ENCODE data around the gene POLR3B.
"Not testable (repeated sequence)": the region's sequence is repeated elsewhere in the genome, so short reads cannot be mapped to it uniquely, and the experiment has no call there.

POLR3B gene

GRCh38 chr12:106369624-106370346 is 12.2 kb downstream of the POLR3B start:
- H3K27ac ChIP-seq (ENCODE audit: low read depth, low read length) = no peak overlapping the region
- no peak overlapping the region for H3K4me3 ChIP-seq (ENCODE audit: low read depth, low read length)
- H3K36me3 ChIP-seq (ENCODE audit: control insufficient read depth, insufficient read depth, low read length) = peaks cover 29% of the 10 kb centered on the region

GRCh38 chr12:106378788-106379187 is 21.2 kb downstream of the POLR3B start:
- Histone ChIP-seq H3K9ac (ENCODE audit: low read depth, low read length) (no peak overlapping the region), H3K9me3 (ENCODE audit: control insufficient read depth, insufficient read depth, low read length) (no peaks in the 10 kb centered on the region), H3K27me3 (ENCODE audit: control insufficient read depth, insufficient read depth, low read length) (no peaks in the 10 kb centered on the region), H3K36me3 (ENCODE audit: control insufficient read depth, insufficient read depth, low read length) (peaks cover 49% of the 10 kb centered on the region), H3K4me3 (ENCODE audit: low read depth, low read length) (no peak overlapping the region), H3K27ac (ENCODE audit: low read depth, low read length) (no peak overlapping the region), H3K4me1 (ENCODE audit: control insufficient read depth, insufficient read depth, low read length) (no peaks in the 10 kb centered on the region)

More at GRCh38 chr12:106369624-106370346, 12.2 kb downstream of the POLR3B start:
- Histone ChIP-seq H3K9ac (ENCODE audit: low read depth, low read length) (no peak overlapping the region), H3K27me3 (ENCODE audit: control insufficient read depth, insufficient read depth, low read length) (no peaks in the 10 kb centered on the region), H3K9me3 (ENCODE audit: control insufficient read depth, insufficient read depth, low read length) (no peaks in the 10 kb centered on the region), H3K4me1 (ENCODE audit: control insufficient read depth, insufficient read depth, low read length) (no peaks in the 10 kb centered on the region)

- no peaks in the 10 kb centered on the region for H3K27me3 ChIP-seq (ENCODE audit: control insufficient read depth, insufficient read depth, low read length)
- peaks cover 49% of the 10 kb centered on the region for H3K36me3 ChIP-seq (ENCODE audit: control insufficient read depth, insufficient read depth, low read length)
- H3K27ac ChIP-seq (ENCODE audit: low read depth, low read length) = no peak overlapping the region
- no peak overlapping the region for H3K9ac ChIP-seq (ENCODE audit: low read depth, low read length)
- no peak overlapping the region for H3K4me3 ChIP-seq (ENCODE audit: low read depth, low read length)
- H3K9me3 ChIP-seq (ENCODE audit: control insufficient read depth, insufficient read depth, low read length) = no peaks in the 10 kb centered on the region
- no peaks in the 10 kb centered on the region for H3K4me1 ChIP-seq (ENCODE audit: control insufficient read depth, insufficient read depth, low read length)
Measured at GRCh38 chr12:106380954-106381353, 23.4 kb downstream of the POLR3B start.

DNA sequence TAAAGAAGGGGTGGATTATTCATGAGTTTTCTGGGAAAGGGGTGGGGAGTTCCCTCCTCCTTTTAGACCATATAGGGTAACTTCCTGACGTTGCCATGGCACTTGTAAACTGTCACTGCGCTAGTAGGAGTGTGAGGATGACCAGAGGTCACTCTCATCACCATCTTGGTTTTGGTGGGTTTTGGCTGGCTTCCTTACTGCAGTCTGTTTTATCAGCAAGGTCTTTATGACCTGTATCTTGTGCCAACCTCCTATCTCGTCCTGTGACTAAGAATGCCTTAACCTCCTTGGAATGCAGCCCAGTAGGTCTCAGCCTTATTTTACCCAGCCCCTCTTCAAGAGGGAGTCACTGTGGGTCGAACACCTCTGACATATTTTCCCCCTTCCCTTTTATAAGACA is 24.3 kb downstream of the POLR3B start:
- H3K27me3 ChIP-seq (ENCODE audit: control insufficient read depth, insufficient read depth, low read length); H3K9me3 ChIP-seq (ENCODE audit: control insufficient read depth, insufficient read depth, low read length); H3K27ac ChIP-seq (ENCODE audit: low read depth, low read length); H3K4me1 ChIP-seq (ENCODE audit: control insufficient read depth, insufficient read depth, low read length); H3K9ac ChIP-seq (ENCODE audit: low read depth, low read length); H3K4me3 ChIP-seq (ENCODE audit: low read depth, low read length): not testable (repeated sequence)
- H3K36me3 ChIP-seq (ENCODE audit: control insufficient read depth, insufficient read depth, low read length) = peaks cover 41% of the 10 kb centered on the region

- Histone ChIP-seq H3K9ac (ENCODE audit: low read depth, low read length) (no peak overlapping the region), H3K27ac (ENCODE audit: low read depth, low read length) (no peak overlapping the region), H3K9me3 (ENCODE audit: control insufficient read depth, insufficient read depth, low read length) (no peaks in the 10 kb centered on the region), H3K4me3 (ENCODE audit: low read depth, low read length) (no peak overlapping the region), H3K27me3 (ENCODE audit: control insufficient read depth, insufficient read depth, low read length) (no peaks in the 10 kb centered on the region), H3K4me1 (ENCODE audit: control insufficient read depth, insufficient read depth, low read length) (peaks cover 7% of the 10 kb centered on the region; the same call in 1 of the 2 replicates), H3K36me3 (ENCODE audit: control insufficient read depth, insufficient read depth, low read length) (peaks cover 7% of the 10 kb centered on the region; the same call in 1 of the 2 replicates)
Measured at GRCh38 chr12:106386813-106387535, 29.4 kb downstream of the POLR3B start.

- H3K9me3 ChIP-seq (ENCODE audit: control insufficient read depth, insufficient read depth, low read length) = no peaks in the 10 kb centered on the region
- no peak overlapping the region for H3K9ac ChIP-seq (ENCODE audit: low read depth, low read length)
- peaks cover 7% of the 10 kb centered on the region; the same call in 1 of the 2 replicates for H3K4me1 ChIP-seq (ENCODE audit: control insufficient read depth, insufficient read depth, low read length)
- H3K27ac ChIP-seq (ENCODE audit: low read depth, low read length) = no peak overlapping the region
- H3K27me3 ChIP-seq (ENCODE audit: control insufficient read depth, insufficient read depth, low read length) = no peaks in the 10 kb centered on the region
- H3K36me3 ChIP-seq (ENCODE audit: control insufficient read depth, insufficient read depth, low read length) = no peaks in the 10 kb centered on the region
- H3K4me3 ChIP-seq (ENCODE audit: low read depth, low read length) = no peak overlapping the region
Measured at GRCh38 chr12:106387848-106388377, 30.4 kb downstream of the POLR3B start.

- Histone ChIP-seq H3K9ac (ENCODE audit: low read depth, low read length) (no peak overlapping the region), H3K27ac (ENCODE audit: low read depth, low read length) (no peak overlapping the region), H3K36me3 (ENCODE audit: control insufficient read depth, insufficient read depth, low read length) (peaks cover 6% of the 10 kb centered on the region)
Measured at GRCh38 chr12:106389151-106389550, 31.6 kb downstream of the POLR3B start.

DNA sequence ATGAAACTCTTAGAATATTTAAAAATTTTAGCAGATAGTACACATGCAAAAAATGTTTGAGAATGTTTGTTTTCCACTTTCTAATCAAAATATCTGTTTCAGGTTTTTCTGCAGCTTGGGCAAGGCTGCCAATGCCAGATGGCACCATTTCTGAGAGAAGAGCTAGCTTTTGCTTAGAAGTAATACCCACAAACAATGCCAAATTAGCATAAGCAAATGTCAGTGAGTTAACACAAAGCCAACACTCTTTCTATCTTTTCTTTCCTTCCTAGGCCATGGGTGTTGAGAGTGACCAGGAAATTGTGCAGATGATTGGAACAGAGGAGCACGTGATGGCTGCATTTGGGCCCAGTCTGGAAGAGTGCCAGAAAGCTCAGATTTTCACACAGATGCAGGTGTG is 35.2 kb downstream of the POLR3B start:
- Histone ChIP-seq H3K36me3 (ENCODE audit: control insufficient read depth, insufficient read depth, low read length) (peaks cover 28% of the 10 kb centered on the region), H3K4me1 (ENCODE audit: control insufficient read depth, insufficient read depth, low read length) (peaks cover 3% of the 10 kb centered on the region; the same call in 1 of the 2 replicates), H3K4me3 (ENCODE audit: low read depth, low read length) (no peak overlapping the region), H3K9me3 (ENCODE audit: control insufficient read depth, insufficient read depth, low read length) (peaks cover 9% of the 10 kb centered on the region), H3K27me3 (ENCODE audit: control insufficient read depth, insufficient read depth, low read length) (no peaks in the 10 kb centered on the region), H3K9ac (ENCODE audit: low read depth, low read length) (no peak overlapping the region), H3K27ac (ENCODE audit: low read depth, low read length) (no peak overlapping the region)

More at GRCh38 chr12:106389151-106389550, 31.6 kb downstream of the POLR3B start:
- H3K4me1 ChIP-seq (ENCODE audit: control insufficient read depth, insufficient read depth, low read length) = peaks cover 7% of the 10 kb centered on the region; the same call in 1 of the 2 replicates
- H3K9me3 ChIP-seq (ENCODE audit: control insufficient read depth, insufficient read depth, low read length) = no peaks in the 10 kb centered on the region
- no peak overlapping the region for H3K4me3 ChIP-seq (ENCODE audit: low read depth, low read length)
- H3K27me3 ChIP-seq (ENCODE audit: control insufficient read depth, insufficient read depth, low read length) = no peaks in the 10 kb centered on the region

DNA sequence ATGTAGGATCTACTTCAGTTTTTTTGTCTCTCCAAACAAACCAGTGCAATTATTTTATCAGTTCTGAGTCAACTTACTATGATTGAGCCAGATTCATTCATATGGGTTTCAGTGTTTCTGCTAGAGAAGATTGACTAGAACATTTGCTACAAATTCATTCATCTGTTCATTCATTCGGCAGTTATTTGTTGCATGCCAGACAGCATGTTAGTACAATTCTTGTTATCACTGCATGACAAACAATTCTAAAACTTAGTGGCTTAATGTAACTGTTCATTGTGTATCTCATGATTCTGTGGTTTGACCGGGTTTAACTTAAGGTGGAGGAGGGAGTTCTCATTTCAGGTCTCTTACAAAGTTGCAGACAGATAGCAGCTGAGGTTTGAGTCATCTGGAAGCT is 52.3 kb downstream of the POLR3B start:
- Histone ChIP-seq H3K27me3 (ENCODE audit: control insufficient read depth, insufficient read depth, low read length) (no peaks in the 10 kb centered on the region), H3K9ac (ENCODE audit: low read depth, low read length) (no peak overlapping the region), H3K4me3 (ENCODE audit: low read depth, low read length) (no peak overlapping the region), H3K9me3 (ENCODE audit: control insufficient read depth, insufficient read depth, low read length) (no peaks in the 10 kb centered on the region), H3K27ac (ENCODE audit: low read depth, low read length) (no peak overlapping the region), H3K4me1 (ENCODE audit: control insufficient read depth, insufficient read depth, low read length) (no peaks in the 10 kb centered on the region), H3K36me3 (ENCODE audit: control insufficient read depth, insufficient read depth, low read length) (peaks cover 3% of the 10 kb centered on the region; the same call in 1 of the 2 replicates)

- Histone ChIP-seq H3K27me3 (ENCODE audit: control insufficient read depth, insufficient read depth, low read length) (no peaks in the 10 kb centered on the region), H3K4me3 (ENCODE audit: low read depth, low read length) (no peak overlapping the region), H3K27ac (ENCODE audit: low read depth, low read length) (no peak overlapping the region), H3K4me1 (ENCODE audit: control insufficient read depth, insufficient read depth, low read length) (no peaks in the 10 kb centered on the region), H3K36me3 (ENCODE audit: control insufficient read depth, insufficient read depth, low read length) (peaks cover 3% of the 10 kb centered on the region; the same call in 1 of the 2 replicates), H3K9me3 (ENCODE audit: control insufficient read depth, insufficient read depth, low read length) (no peaks in the 10 kb centered on the region), H3K9ac (ENCODE audit: low read depth, low read length) (no peak overlapping the region)
Measured at GRCh38 chr12:106412563-106412962, 55.0 kb downstream of the POLR3B start.

DNA sequence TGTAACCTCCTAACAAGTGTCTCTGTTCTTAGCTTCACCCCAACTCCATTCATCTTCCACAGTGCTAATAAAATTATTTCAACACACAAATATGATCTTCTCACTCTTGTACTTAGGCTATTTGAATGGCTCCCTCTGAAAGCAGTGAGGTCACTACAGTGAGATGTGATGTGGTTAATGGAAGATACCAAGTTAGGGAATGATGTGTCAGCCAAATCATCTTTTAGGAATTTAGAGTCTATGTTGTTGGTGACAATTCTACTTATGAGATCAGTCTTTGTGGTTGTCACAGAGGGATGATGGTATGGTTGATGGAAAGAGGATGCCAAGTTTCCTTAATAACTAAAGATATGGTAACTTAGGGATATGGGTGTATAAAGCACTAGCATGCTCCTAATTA is 57.6 kb downstream of the POLR3B start:
- Histone ChIP-seq H3K27me3 (ENCODE audit: control insufficient read depth, insufficient read depth, low read length) (no peaks in the 10 kb centered on the region), H3K4me1 (ENCODE audit: control insufficient read depth, insufficient read depth, low read length) (peaks cover 15% of the 10 kb centered on the region; the same call in 1 of the 2 replicates), H3K9ac (ENCODE audit: low read depth, low read length) (no peak overlapping the region), H3K4me3 (ENCODE audit: low read depth, low read length) (no peak overlapping the region), H3K27ac (ENCODE audit: low read depth, low read length) (no peak overlapping the region), H3K36me3 (ENCODE audit: control insufficient read depth, insufficient read depth, low read length) (peaks cover 3% of the 10 kb centered on the region; the same call in 1 of the 2 replicates), H3K9me3 (ENCODE audit: control insufficient read depth, insufficient read depth, low read length) (no peaks in the 10 kb centered on the region)
